Measurements from ENCODE around the gene LIPH.

DNA sequence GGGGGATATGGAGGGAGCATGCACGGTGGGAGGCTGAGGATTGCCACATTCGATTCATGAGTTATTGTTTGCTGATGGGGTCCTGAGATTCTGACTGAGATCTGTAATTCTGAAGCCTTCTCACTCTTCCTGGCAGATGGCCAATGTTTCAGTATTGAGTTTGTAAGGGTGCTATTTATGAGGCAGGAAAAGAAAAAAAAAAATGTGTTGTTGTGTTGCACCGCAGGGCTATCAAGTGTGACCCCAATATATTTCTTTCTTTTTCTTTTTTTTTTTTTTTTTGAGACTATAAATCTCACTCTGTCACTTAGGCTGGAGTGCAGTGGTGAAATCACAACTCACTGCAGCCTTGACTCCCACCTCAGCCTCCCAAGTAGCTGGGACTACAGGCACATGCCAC, 30.5 kb upstream of the LIPH start:
- TF ChIP-seq, protein P1, sequence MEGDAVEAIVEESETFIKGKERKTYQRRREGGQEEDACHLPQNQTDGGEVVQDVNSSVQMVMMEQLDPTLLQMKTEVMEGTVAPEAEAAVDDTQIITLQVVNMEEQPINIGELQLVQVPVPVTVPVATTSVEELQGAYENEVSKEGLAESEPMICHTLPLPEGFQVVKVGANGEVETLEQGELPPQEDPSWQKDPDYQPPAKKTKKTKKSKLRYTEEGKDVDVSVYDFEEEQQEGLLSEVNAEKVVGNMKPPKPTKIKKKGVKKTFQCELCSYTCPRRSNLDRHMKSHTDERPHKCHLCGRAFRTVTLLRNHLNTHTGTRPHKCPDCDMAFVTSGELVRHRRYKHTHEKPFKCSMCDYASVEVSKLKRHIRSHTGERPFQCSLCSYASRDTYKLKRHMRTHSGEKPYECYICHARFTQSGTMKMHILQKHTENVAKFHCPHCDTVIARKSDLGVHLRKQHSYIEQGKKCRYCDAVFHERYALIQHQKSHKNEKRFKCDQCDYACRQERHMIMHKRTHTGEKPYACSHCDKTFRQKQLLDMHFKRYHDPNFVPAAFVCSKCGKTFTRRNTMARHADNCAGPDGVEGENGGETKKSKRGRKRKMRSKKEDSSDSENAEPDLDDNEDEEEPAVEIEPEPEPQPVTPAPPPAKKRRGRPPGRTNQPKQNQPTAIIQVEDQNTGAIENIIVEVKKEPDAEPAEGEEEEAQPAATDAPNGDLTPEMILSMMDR (IDR thresholded peaks at IDR 0.05; ENCODE audit: low read depth, low read length): no peak
- TF ChIP-seq EZH2phosphoT487 (IDR thresholded peaks at IDR 0.05; ENCODE audit: low read depth): no peak

Measured in OCI-LY3 (cell line).